ENCODE data around the gene NCR2. TPM values are rescaled to one million over a fixed set of nuclear protein-coding genes. Genes with fewer than 3 reads are reported as not detected.

Gene NCR2
- total RNA-seq, 1 experiment from 2014 or later = not detected

GRCh38 chr6:41298785-41299502 lies 36.5 kb upstream of the NCR2 start:
- Mint-ChIP-seq H3K36me3 (ENCODE audit: insufficient read depth, unreplicated experiment) (no peaks in the 10 kb centered on the region), H3K27me3 (ENCODE audit: insufficient read depth, unreplicated experiment) (peaks cover 91% of the 10 kb centered on the region), H3K4me1 (ENCODE audit: insufficient read depth, unreplicated experiment) (no peaks in the 10 kb centered on the region), H3K27ac (ENCODE audit: low read depth, unreplicated experiment) (no peak overlapping the region), H3K4me3 (ENCODE audit: unreplicated experiment) (no peak overlapping the region), H3K9me3 (ENCODE audit: unreplicated experiment) (peaks cover 22% of the 10 kb centered on the region)
- POLR2A ChIA-PET = interaction anchor here (0.8 to 2.0 kb wide), 2 partner anchors 12 to 13 kb away, joined by 3 to 6 read pairs; no protein-coding TSS in a partner anchor
- CTCF ChIA-PET = interaction anchor here (0.6 to 6.9 kb wide), 3 partner anchors 8 to 914 kb away, joined by 3 to 44 read pairs (median 3); no protein-coding TSS in a partner anchor
- DNase-seq (ENCODE audit: unreplicated experiment) = no peak
- TF ChIP-seq, protein P1, sequence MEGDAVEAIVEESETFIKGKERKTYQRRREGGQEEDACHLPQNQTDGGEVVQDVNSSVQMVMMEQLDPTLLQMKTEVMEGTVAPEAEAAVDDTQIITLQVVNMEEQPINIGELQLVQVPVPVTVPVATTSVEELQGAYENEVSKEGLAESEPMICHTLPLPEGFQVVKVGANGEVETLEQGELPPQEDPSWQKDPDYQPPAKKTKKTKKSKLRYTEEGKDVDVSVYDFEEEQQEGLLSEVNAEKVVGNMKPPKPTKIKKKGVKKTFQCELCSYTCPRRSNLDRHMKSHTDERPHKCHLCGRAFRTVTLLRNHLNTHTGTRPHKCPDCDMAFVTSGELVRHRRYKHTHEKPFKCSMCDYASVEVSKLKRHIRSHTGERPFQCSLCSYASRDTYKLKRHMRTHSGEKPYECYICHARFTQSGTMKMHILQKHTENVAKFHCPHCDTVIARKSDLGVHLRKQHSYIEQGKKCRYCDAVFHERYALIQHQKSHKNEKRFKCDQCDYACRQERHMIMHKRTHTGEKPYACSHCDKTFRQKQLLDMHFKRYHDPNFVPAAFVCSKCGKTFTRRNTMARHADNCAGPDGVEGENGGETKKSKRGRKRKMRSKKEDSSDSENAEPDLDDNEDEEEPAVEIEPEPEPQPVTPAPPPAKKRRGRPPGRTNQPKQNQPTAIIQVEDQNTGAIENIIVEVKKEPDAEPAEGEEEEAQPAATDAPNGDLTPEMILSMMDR (IDR thresholded peaks at IDR 0.05; ENCODE audit: unreplicated experiment) = no peak
- no TSS peak for BruUV-seq (replicated peaks)
- intact Hi-C loops (cut with micrococcal nuclease) = no loop called here

GRCh38 chr6:41302638-41303037 lies 32.8 kb upstream of the NCR2 start:
- intact Hi-C loops (cut with micrococcal nuclease) = no loop called here
- Mint-ChIP-seq H3K9me3 (ENCODE audit: unreplicated experiment) (peaks cover 11% of the 10 kb centered on the region), H3K4me1 (ENCODE audit: insufficient read depth, unreplicated experiment) (no peaks in the 10 kb centered on the region), H3K27me3 (ENCODE audit: insufficient read depth, unreplicated experiment) (peaks cover 79% of the 10 kb centered on the region), H3K4me3 (ENCODE audit: unreplicated experiment) (no peak overlapping the region), H3K27ac (ENCODE audit: low read depth, unreplicated experiment) (no peak overlapping the region), H3K36me3 (ENCODE audit: insufficient read depth, unreplicated experiment) (no peaks in the 10 kb centered on the region)
- no TSS peak for BruUV-seq (replicated peaks)
- TF ChIP-seq, protein P1 (IDR thresholded peaks at IDR 0.05; ENCODE audit: unreplicated experiment) = no peak
- ChIA-PET CTCF (no interaction called here), POLR2A (no interaction called here)
- DNase-seq (ENCODE audit: unreplicated experiment) = no peak

DNA sequence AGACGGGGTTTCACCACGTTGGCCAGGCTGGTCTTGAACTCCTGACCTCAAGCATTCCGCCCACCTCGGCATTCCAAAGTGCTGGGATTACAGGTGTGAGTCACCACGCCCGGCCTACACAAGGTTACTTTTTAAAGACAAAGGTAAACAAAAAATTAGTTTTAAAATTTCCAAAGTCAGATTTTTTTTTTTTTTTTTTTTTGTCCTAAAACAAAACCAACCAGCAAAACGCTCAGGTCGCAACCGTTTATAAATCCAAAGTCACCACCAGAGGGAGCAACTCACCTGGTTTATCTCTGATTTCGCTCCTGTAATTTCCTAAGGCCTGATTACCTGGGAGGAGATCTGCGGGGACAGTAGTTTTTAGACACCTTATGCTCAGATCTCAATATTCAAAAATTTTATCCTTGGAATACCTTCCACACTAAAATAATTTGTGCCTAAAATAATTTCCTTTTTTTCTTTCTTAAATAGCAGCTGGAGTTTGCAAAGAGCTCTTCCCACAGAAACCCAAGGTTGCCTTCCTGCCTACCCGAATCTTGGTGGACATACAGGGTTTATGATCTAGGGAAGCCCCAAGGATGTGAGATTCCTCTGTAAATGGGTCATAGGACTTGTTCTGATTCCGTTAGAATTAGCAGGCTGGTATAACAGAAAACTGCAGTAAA lies 29.1 kb upstream of the NCR2 start:
- Mint-ChIP-seq H3K9me3 (ENCODE audit: unreplicated experiment) (no peaks in the 10 kb centered on the region), H3K27me3 (ENCODE audit: insufficient read depth, unreplicated experiment) (peaks cover 62% of the 10 kb centered on the region)

More for the DNA sequence above, 29.1 kb upstream of the NCR2 start:
- Mint-ChIP-seq H3K4me3 (ENCODE audit: unreplicated experiment) (no peak overlapping the region), H3K27ac (ENCODE audit: low read depth, unreplicated experiment) (no peak overlapping the region), H3K4me1 (ENCODE audit: insufficient read depth, unreplicated experiment) (no peaks in the 10 kb centered on the region), H3K36me3 (ENCODE audit: insufficient read depth, unreplicated experiment) (no peaks in the 10 kb centered on the region)
- ChIA-PET POLR2A (interaction anchor here (0.7 to 1.0 kb wide), 2 partner anchors 12 to 14 kb away, joined by 3 read pairs; no protein-coding TSS in a partner anchor), CTCF (interaction anchor here (0.6 to 8.9 kb wide), 23 partner anchors 9 to 1478 kb away, joined by 3 to 113 read pairs (median 4); no protein-coding TSS in a partner anchor)
- intact Hi-C loops (cut with micrococcal nuclease) = loop anchor here (1.0 kb wide), 1 partner anchor 12 kb away; no protein-coding TSS in a partner anchor
- peak; percentile 72 for DNase-seq (ENCODE audit: unreplicated experiment)
- BruUV-seq (replicated peaks) = no TSS peak
- TF ChIP-seq, protein P1 (IDR thresholded peaks at IDR 0.05; ENCODE audit: unreplicated experiment) = peak; percentile 49

All from MCF 10A (cell line).